Jurkat, Clone E6-1 (cell line): Measurements from ENCODE around the gene FIGLA.
"Not testable (repeated sequence)": the region's sequence is repeated elsewhere in the genome, so short reads cannot be mapped to it uniquely, and the experiment has no call there.

Source experiments
- DNase-seq: peaks from one replicate; pipeline ENCODE4 v3.0.0-alpha.2; 2011; ENCODE audit warnings: low read depth, low spot score
- H3K4me3 ChIP-seq: 2 replicates; pipeline ENCODE4 v1.5.1; 2011; ENCODE audit warnings: mild to moderate bottlenecking, low read length, control low read depth, moderate library complexity

The FIGLA gene

DNA sequence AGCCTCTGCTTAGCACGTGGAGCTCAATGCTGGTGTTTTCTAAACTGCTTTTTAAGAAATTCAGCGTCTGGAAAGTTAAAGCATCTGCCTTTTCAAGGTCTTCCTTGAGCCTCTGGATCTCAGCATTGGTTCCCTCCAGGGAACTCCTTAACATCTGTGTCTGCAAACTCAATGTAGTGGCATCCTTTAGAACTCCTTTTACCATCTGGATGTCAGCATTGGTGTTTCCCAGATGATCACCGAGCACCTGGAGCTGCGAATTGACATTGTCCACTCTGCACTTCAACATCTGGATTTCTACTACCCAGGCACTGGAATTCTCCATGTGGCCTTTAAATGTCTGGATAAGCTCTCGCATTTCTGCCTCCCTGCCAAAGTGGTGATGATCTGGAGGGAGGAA lies 26.3 kb upstream of the FIGLA start:
- no peak for DNase-seq
- no peak overlapping the region for H3K4me3 ChIP-seq

DNA sequence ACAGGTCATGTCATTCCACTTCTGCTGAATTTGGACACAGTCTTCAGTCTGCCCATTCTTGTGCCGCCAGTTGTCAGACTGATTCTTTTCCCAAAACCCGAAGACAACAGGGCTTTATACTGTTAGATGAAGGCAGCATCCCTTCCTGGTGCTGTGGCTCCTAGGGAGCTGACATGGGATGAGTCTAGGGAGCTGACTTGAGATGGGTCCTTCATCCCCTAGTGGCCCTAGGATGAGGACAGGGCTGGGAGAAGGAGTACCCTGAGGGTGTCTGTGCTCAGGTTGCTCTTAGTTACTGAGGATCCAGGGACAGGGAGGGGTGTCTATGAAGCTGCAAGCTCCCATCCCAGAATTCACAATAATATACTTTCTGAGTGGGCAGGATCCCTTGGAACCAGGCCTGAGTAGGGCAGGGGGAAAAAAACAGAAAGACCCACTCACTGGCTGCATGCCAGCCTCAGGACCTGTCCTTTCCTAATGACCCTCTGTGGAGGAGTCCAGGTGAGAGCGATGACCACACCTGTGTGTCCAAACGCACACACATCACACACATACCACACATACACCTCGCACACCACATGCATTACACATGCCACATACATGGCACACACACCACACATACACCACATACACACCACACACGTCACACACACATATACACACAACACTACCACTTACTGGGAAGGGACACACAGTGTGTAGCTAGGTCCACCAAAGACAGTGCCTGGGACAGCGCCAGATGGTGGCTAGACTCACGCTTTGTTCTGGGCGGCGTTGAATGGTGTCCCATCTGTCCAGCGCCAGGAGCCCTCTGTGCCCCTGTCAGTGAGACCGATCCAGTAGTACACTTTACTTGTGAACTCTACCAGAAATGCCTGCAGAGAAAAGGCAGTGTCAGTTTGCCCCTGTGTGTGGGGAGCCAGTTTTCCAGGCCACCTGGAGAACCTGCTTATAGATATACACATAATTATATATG lies 18.8 kb upstream of the FIGLA start:
- no peak for DNase-seq
- no peak overlapping the region for H3K4me3 ChIP-seq

DNA sequence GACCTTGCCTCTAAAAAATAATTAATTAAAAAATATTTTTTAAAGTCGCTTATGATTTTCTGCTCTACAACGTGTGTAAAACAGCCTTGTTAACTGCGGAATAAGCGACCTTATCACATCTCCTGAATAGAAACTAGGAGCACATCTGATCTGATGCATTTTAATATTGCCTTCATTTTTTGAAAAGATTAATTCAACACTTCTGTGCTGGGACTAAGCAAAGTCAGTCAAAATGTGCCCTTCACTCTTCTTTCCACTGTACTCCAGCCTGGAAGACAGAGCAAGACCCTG lies 17.3 kb upstream of the FIGLA start:
- DNase-seq, result no peak
- H3K4me3 ChIP-seq, result no peak overlapping the region

DNA sequence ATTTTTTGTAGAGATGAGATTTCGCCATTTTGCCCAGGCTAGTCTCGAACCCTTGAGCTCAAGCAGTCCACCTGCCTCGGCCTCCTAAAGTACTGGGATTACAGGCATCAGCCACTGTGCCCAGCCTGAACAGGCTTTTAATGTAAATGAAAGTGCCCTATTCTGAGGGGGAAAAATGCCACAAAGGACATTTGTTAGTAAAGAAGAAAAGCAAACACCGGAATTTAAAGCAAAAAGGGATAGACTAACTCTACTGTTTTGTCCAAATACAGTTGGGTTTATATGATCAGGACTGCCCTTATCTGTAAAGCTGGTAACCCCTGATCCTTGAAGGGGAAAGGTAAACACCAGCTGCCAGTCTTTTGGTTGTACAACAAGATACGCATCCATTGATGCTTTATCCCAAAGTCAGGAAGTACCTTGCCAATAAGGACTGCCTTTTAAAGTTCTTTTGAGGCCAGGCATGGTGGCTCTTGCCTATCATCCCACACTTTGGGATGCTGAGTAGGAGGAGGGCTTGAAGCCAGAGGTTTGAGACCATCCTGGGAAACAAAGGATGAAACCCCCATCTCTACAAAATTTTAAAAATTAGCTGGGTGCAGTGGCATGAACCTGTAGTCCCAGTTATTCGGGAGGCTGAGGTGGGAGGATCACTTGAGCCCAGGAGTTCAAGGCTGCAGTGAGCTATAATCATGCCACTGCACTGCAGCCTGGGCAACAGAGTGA lies 16.8 kb upstream of the FIGLA start:
- no peak overlapping the region for H3K4me3 ChIP-seq
- no peak for DNase-seq

DNA sequence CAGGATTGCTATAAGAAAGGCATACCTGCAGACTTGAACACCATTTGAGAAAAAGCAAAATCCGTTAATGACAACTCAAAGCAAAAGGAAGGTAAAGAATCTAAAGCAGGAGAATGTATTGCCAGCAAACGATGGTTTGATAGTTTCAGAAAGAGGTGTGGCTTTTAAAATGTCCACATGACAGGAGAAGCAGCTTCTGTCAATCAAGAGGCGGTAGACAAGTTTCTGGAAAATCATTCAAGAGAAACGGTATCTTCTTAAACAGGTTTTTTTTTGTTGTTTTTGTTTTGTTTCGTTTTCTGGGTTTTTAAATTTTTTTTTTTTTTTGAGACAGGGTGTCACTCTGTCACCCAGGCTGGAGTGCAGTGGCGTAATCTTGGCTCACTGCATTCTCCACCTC lies 16.2 kb upstream of the FIGLA start:
- H3K4me3 ChIP-seq, result no peak overlapping the region
- no peak for DNase-seq

DNA sequence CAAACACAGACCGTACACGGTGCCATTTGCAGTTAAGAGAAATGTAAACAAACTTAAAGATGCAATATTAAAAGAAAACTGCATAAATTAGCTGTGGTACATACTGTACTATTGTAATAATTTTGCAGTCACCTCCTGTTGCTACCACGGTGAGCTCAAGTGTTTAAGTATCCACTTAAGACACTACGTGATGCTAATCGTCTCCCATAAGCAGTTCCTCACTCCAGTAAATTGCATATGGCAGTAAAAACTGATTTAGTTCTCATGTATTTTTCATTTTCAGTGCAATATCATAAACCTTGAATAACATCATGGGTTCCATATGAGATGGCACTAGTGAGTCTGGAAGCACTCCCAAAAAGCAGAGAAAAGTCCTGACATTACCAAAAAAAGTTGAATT lies 15.6 kb upstream of the FIGLA start:
- no peak overlapping the region for H3K4me3 ChIP-seq
- no peak for DNase-seq

DNA sequence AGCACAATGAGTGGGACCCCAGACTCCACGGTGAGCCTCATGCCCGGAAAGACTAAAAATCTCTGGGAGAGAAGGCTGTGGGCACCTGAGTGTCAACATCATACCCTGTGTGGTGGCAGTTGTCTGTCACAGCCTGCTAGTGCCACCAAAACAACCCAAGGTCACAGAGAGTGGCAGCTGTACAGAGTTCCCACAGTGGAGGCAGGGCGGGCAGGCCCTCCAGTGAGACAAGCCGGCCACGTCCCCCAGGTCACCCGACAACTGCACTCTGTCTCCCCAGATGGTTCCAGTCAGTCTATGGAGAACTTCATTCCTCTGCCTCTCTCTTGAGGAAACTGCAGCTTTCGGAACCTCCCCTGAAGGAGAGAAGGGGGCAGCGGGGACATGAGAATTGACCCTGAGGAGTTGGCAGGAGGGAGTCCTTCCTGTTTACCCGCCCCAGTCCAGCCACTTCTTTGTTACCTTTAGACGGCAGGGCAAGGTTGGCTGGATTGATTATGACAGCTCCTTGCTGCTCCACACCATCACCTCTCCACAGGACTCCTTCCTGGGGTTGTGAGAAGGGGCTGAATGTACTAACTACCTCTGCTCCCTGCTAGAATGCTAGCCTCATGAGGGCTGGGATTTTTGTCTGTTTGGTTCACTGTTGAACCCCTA lies 11.3 kb upstream of the FIGLA start:
- H3K4me3 ChIP-seq, result no peak overlapping the region
- no peak for DNase-seq

DNA sequence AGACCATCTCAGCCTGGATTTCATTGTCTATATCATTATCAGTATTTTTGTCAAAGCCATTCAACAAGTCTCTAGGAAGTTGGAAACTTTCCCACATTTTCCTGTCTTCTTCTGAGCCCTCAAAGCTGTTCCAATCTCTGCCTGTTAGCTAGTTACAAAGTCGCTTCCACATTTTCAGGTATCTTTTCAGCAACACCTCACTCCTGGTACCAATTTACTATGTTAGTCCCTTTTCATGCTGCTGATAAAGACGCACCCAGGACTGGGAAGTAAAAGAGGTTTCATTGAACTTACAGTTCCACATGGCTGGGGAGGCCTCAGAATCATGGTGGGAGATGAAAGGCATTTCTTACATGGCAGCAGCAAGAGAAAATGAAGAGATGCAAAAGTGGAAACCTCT lies 9.3 kb upstream of the FIGLA start:
- no peak overlapping the region for H3K4me3 ChIP-seq
- no peak for DNase-seq

DNA sequence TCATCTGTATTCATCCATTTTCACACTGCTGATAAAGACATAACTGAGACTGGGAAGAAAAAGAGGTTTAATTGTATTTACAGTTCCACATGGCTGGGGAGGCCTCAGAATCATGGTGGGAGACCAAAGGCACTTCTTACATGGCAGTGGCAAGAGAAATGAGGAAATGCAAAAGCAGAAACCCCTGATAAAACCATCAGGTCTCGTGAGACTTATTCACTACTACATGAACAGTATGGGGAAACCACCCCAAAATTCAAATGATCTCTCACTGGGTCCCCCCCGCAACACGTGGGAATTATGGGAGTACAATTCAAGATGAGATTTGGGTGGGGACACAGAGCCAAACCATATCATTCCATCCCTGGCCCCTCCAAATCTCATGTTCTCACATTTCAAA lies 7.6 kb upstream of the FIGLA start:
- H3K4me3 ChIP-seq, DNase-seq: not testable (repeated sequence)

DNA sequence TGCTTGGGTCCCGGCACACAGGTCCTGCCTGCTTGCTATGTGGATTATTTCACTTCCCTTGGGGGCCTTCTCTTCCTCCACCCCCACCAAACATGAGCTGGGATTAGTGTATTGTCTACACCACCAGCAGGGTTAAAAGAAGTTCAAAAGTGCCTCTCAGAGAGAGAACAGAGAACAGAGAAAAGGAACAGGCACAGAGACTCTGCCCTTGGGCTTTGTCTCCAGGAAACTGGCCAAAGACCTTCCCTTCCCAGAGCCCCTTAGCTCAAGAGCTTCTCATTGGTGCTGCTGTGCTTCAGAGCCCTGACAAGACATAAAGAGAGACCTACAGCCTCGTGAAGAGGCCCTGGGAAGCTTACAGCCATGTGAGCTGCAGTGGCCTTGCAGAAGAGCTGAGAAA lies 7.1 kb upstream of the FIGLA start:
- no peak for DNase-seq

DNA sequence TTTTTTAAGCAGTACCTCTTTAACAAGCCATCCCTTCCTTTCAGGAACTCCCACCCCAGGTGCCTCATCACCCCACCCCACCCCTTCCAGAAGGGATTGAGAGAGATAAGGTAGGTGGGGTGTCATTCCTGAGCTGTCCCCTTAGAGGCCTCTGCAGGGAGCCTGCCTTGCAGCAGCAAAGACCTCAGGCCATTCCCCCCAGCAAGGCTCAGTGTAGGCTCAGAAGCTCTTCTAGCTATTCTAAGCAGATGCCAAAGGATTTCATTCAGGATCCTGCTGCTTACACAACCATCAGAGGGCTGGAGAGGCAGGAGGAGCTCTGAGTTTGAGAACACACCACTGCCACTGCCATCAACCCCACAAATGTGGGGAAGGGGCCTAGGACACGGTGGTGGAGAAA lies 5.8 kb upstream of the FIGLA start:
- no peak for DNase-seq
- no peak overlapping the region for H3K4me3 ChIP-seq

More for the DNA sequence above, 7.1 kb upstream of the FIGLA start:
- no peak overlapping the region for H3K4me3 ChIP-seq

DNA sequence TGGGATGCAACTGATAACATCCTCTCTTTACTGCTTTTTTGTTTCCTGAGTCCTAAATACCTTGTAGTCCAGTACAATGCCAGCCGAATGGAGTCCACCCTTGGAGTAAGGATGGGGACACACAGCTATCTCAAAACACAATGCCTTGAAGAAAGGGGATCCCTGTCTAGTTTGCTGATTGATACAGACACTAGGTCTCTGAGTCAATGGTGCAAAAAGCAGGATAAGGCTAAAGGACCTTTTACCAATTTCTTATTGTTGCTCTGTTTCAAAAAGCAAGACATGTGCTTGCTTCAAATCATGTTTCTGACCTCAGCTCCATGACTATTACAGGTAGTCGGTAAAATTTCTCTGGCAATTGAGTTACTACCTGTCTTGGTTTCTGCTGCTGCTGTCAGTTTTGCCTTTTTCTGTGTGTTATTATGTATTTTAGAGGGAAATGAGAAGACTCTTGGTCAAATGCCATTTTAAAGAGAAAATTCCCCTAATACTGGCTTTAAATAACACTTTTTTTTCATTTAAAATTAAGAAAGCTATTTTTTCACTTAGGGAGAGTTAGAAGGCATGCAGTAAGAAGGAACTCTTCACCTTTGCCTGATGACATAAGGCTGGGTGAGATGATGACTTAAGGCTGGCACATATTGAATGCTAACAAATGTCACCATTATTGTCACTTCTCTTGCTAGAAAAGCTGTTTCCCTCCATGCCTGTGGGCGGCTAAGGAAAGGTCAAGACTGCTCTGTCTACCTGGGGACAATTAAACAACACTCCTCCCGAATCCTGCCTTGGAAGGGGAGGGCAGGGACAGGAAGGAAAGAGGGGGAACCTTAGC lies 4.9 kb upstream of the FIGLA start:
- no peak for DNase-seq
- H3K4me3 ChIP-seq, result no peak overlapping the region

DNA sequence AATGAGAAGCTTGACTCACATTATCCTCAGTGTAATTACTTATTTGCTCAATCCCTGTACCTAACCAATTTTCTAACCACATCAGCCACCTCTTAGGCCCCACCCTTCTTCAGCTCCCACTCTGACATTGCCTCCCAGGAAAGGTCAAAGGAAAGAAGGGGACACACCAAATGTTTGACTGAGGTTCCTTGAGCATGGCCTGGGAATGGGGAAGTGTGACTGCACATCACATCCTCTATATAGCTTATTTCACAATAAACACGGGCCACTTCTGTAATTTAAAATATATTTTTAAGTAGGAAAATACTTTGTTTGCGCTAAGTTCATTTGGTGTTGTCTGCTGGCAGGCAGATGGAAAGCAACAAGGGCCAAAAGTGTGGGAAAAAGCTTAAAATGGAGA lies 3.0 kb upstream of the FIGLA start:
- H3K4me3 ChIP-seq, result no peak overlapping the region
- DNase-seq, result no peak

DNA sequence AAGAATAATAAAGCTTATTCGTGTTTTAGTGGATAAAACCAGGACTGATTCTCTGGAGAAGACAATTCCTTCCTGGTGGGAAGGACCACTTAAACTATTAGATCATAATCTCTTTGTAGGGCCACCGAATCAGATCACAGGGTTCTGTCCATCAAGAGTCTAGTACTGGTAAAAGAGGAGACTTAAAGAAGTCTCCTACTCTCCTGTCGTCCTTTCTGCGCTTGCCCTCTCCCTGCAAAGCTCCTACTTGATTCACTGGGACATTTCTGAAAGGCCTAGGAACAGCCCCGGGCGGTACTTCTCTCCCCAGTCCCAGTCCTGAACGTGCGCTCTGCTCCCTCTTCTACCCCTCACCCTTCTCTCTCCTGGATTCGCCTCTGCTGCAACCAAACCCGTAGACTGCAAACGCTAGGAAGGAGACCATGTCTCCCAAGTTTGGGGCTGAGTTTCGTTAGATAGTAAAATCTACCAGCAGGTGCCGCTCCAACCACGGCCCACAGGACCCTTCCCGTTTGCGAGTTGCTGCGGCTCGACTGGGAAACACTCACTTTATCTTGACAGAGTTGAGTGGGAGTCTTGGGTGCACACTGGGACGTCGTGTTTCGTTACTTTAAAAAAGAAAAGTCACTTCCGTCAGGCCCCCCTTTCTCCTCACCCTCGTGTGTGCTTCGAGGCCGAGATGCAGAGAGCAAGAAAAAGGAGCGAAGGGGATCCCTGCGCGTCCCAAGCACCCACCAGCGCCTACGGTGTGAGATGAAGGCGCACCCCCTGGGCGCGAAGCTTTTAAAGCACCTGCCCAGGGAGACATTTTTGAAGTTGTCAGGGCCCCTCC lies 923 bp downstream of the FIGLA start:
- no peak overlapping the region; the same call in 1 of the 2 replicates for H3K4me3 ChIP-seq
- DNase-seq, result peak; percentile 50

DNA sequence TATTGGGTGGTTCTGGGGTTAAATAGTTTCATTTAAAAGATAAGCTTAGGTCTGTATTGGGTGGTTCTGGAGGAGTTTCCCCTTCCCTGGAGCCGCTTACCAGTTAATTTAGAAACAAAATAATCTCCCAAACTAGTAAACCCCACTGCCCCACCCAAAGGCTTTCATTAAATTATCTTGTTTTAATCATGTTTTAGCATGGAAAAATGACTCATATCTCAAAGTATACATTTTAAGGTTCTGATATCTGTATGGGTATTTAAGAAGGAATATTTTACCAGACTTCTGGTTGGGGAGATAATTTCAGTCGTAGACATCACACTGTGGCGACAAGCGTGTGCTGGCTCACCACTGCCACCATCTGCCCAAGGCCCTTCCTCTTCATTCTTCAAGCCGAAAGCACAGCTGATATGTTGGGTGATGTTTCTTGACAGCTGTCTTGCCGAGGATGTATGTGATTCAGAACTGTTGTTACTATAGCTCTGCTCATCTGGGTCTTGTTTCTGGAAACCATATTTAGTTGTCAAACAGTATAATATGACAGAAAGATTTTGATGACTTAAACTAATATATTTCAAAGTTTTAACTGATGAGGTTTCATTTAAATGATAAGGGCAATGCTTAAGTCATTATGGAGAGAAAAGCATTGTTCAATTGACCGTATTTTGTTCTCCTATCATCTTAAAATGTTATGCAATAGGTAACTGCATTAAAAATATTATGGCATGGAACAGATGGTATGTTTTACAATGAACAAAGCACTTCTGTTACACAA lies 5.1 kb downstream of the FIGLA start:
- DNase-seq, result peak; percentile 46
- H3K4me3 ChIP-seq, result no peak overlapping the region

DNA sequence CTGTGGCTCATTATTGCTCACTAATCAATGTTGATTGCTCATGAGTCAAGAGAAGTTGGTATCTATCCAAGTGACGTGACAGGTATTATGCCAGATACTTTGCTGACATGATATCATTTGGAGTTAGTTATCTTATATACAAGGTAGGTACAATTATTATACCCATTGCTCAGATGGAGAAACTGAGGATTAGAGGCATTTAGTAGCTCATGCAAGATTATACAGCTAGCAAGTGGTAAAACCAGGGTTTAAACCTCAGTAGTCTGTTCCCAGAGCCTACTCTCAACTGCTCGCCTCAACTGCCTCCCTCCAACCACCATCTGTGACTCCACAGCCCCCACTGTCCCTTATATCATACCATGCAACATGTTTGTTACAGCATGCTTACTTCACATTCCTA lies 6.1 kb downstream of the FIGLA start:
- no peak for DNase-seq
- no peak overlapping the region for H3K4me3 ChIP-seq

DNA sequence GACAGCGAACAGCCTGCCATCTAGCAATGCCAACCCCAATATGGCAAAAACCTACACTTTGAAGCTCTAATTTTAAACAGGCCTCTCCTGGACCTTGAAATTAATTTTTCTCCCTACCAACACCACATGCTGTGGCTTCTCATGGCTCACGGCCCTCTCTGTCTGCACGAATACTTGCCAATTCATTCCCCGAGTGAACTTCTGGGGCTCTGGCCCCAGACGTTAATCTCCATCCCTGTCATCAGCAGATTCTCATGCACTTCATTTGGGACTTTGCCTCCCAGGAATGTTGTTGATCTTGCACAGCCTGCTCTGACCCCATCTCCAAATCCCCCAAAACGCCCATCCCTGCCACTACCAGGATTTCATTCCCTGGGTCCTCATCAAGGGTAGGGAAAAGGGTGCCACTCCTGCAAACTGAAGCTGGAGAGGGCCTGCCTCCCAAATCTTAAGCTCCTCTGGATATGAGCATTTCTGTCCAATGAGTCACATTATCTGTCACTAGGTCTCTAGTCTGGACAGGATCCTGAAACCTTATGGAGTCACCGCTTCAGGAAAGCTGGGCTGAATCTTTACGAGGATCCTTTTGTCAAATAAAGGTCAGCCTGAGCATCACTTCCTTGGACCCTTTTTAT lies 10.4 kb downstream of the FIGLA start:
- DNase-seq, result no peak
- H3K4me3 ChIP-seq, result no peak overlapping the region
